Fibroblast of skin of right quadriceps (primary cell): ENCODE measurements around the gene ARHGAP22.

Source experiments
- DNase-seq: peaks from one replicate; pipeline ENCODE4 v3.0.0-alpha.2; 2013

ARHGAP22 gene

DNA sequence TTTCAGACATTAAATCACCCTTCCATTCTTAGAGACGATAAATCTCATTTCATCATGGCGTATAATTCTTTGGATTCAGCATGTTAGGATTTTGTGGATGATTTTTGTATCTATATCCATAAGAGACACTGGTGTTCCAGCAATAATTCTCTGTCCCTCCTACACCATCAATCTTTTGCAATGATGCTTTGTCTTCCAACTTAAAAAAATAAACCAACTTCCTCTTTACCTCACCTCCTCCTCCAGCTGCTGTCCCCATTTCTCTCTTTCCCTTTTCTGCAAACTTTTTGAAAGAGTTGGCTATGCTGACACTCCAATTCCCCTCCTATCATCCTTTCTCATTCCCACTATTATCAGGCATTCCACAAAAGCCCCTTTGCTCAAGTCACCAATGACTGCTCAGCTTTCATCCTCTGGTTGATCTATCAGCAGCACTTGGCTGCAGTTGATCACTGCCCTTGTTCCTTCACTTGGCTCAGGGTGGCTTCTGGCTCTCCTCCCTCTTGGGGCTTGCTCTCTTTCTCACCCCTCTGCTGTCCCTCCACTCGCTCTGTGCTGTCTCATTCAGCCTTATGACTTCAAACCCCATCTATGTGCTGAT lies 130.0 kb downstream of the ARHGAP22 start:
- no peak for DNase-seq

DNA sequence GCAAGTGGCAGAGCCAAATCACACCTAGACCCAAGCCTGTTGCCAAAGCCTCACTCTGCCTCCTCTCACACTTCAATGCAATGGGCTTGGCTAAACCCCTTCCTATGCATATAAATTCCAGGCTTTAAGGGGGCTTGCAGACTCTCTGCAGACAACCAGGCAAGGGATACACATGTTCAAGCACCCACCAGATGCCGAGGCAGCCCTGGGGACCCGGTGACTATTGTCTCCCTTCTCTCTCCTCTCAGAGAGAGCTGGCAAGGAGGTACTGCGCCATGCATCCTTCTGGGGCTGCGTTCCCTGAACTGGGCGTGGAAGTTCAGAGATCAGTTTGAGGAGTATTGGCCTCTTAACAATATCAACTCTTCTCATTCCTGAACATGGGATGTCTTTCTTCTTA lies 131.2 kb downstream of the ARHGAP22 start:
- DNase-seq: no peak

DNA sequence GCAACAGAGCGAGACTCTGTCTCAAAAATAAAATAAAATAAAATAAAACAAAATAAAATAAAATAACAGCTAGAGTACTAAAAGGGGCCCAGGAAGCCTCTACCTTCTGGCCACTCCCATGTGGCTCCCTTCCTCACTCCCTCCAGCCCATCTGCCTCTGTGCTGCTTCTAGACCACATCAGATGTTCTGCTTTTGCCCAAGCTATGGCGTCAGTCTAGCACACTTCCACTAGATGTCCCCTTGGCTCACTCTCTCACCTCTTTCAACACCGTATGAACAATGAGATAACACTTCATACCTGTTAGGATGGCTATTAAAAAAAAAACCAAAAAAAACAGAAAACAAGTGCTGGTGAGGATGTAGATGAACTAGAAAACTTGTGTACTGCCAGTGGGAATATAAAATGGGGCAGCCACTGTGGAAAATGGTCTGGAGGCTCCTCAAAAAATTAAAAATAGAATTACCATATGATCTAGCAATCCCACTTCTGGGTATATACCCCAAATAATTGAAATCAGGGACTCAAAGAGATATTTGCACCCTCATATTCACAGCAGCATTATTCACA lies 132.3 kb downstream of the ARHGAP22 start:
- DNase-seq: no peak

DNA sequence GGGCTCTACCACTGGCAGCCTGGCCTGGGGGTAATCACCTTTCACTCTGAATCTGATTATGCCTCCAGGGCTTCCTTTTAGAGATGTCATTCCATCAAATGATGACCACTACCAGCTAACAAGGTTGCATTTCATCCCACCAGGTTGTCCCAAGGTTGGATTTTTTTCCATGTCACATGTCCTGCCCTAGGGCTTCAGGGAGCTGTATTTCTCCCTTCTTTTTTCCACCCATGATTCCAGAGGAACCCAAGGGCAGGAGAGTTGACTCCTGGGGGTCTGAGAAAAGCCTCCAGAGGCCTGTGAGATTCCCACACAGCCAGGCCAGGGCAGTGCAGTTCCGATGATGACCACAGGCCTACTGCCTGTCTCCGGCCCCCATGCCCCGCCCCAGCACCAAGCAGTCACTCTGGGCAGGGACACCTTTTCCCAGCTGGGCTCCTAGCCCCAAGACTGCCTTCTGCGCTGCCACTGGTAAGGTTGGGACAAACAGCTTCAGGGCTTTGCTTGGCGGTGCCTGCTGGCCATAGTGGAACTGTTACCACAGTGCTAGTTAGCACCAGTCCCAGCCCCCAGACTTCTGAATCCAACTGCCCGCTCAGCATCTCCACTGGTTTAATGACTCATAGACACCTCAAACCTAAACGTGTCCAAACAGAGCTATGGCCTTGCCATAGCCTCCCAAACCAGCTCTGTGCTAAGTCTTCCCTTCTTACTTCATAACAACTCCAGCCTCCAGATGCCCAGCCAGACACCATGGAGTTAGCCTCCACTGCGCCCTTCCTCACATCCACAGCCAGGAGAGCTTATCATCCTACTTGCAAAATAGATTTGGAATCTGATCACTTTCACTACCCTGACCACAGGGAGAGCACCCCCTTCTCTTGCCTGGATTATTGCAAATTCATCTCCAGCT lies 133.7 kb downstream of the ARHGAP22 start:
- DNase-seq: no peak

DNA sequence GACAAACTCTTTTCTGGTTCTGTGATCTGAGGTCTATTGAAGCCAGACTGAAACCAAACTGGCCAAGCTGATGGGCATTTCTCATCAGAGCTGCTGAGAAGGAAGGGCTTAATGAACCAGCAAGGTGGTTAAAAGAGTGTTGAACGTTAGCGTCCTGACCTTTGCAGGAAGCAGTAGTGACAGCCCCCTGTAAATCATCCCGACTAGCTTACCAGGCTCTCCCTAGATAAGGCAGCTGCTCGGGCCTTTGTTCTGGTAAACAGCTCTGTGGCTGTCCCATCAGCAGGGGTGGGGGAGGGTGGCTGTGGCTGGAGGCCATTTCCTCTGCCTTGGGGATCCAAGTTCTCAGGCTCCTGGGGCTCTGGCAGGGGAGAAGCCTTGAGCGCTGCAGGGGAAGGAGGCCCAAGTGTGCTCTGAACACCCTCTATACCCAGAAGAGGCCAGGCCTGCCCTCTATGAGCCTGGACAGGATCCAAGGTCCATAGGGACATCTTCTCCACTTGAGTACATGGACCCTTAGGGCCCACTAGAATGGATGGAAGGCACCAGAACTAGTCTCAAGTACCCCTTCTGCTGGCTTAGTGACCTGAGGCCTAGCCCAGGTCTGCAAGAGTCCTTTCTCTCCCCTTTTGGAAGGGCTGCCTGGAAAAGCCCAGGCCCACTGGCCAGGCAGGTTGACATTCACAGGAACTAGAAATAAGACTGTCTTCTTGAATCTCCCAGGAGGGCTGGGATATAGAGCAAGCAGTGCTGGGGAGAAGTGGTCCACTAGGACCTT lies 134.6 kb downstream of the ARHGAP22 start:
- DNase-seq: no peak

DNA sequence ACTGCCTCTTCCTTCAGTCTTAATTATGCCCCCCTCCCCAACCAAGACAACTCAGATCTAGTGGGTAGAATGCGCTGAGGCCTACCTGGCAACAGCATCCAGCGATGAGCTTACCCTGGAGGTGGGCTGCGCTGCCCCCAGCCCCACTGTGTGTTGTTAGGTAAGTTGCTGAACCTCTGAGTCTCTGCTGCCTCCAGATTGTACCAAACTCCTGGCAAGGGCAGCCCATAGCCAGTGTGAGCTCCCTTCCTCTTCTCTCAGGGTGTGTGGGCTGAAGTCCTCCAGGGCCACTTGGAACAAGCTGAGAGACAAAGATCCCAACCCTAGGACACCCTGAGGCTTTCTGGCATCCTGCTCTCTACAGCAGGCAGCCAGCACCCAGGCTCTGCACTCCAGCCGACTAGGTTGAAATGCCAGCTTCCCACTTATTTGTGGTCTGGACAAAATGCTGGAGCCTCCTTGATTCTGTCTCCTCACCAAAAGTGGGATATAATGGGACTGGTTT lies 135.3 kb downstream of the ARHGAP22 start:
- DNase-seq: no peak

DNA sequence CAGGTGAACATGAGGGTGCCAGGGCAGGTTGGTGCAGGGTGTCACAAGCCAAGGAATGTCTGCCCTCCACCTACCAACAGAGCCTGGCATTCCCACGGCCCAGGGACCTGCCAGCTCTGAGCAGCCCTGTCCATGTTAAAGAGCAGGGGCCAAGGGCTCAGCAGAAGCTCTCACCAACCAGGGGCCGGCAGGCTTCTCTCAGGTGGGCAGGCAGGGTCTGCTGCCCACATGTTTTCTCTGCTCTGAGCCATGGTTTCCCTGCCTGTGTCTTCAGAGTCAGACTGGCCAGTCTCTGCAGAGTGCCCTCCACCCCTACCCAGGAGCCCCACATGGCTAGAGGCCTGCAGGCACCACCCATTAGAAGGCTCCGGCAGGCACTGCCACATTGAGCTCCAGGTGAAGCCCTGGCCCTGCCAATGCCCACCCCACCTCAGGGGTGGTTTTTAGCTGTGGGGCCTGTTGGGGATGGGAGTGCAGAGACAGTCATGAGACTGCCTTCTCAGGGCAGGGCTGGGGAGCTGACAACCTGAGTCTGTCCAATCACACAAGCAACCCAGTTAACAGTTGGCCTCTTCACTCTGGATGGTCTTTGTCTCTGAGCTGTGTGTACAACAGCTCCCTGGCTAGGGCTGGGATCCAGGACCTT lies 135.9 kb downstream of the ARHGAP22 start:
- no peak for DNase-seq

DNA sequence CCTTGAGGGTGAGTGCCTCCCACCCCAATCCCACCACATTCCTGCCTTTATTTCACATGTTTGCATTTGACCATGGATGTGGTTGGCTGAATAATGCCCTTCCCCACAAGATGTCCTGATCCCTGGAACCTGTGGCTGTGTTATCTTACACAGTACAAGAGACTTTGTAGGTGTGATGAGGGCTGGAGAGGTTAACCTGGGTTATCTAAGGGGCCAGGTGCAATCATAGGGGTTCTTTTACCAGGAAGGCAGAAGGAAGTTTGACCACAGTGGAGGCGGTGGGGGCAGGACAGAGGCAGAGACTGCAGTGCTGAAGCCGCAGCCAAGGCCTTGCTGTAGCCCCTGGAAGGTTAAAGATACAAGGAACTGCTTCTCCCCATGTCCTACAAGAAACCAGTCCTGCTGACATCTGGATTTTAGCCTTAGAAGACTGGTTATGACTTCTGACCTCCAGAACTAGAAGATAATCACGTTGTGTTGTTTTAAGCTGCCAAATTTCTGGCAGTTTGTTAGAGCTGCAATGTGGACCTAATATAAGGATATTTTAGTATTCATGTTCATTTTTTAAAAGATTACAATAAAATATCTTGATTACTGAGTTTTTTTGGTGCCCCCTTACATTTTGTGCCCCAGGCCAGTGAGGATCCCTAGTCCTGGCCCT lies 136.6 kb downstream of the ARHGAP22 start:
- DNase-seq: no peak

DNA sequence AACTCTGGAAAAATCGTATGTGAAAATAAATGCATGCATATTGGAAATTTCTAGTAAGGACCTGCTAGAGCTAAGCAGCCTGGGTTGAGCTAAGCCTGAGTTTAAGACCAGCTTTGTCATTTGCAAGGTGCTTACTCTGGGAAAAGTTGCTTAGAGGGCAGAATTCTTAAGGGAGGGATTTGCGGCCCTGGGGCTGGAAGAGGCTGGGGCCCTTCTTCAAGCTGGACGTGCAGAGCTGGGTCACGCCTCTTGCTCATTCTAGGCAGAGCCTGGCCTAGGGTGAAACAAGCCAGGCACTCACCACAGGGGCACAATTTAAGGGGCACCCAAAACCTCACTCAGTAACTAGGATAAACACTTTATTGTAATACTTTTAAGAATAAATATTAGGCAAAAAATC lies 137.2 kb downstream of the ARHGAP22 start:
- DNase-seq: no peak

DNA sequence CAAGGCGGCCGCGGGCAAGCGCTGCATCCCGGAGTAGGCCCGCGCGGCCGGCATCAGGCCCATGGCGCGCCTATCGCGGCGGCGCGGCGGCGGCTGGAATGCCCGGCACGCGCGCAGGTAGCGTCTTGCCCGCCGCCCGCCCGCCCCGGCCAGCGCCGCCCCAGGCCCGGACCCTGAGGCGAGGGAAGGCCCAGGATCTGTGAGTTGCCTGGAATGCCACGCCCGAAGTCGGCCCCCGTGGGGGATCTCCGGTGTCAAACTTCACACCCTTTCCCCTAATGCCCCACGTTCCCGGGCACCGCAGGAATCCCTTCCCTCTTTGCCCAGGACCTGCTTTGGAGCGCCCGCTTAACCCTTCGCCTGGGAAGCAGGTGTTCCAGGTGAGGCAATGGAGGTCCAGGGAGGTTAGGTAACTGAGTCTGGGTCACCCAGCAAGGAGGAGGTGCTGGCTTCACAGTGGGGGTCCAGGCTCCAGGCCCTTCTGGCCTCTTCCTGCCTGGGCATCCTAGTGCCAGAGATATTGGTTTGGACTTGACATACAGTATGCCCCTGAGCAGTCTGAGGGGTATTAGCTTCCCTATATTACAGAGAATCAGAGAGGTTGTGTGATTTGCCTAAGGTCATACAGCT lies 138.1 kb downstream of the ARHGAP22 start:
- no peak for DNase-seq

DNA sequence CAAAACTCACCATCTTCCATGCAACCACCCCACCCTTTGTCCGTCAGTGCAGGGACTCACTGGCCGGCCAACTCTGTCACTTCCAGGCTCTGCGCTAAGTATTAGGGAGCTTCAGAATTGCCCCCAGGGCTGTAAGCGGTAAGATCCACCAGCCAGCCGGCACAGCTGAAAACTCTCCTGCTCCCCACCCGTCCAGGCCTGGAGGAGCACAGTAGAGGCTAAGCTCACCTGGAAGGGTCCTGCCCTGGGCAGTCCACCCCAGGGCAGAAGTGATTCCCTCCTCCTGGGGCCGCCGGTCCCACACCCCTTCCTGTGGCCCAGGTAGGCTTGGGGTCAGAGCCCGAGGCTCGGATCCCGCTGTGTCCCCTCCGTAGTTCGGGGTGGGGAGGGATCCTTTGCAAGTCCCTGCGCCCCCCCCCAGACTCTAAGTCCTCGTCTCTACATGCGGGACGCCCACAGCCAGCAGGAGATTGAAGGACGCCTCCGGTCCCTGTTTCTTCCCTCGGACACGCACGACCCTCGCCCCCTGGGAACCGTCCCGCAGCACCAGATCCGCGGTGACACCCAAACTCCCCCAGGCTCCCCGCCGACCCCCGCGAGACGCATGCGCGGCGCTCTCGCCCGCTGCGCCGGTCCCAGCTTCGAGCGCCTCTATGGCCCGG lies 138.9 kb downstream of the ARHGAP22 start:
- DNase-seq: no peak

DNA sequence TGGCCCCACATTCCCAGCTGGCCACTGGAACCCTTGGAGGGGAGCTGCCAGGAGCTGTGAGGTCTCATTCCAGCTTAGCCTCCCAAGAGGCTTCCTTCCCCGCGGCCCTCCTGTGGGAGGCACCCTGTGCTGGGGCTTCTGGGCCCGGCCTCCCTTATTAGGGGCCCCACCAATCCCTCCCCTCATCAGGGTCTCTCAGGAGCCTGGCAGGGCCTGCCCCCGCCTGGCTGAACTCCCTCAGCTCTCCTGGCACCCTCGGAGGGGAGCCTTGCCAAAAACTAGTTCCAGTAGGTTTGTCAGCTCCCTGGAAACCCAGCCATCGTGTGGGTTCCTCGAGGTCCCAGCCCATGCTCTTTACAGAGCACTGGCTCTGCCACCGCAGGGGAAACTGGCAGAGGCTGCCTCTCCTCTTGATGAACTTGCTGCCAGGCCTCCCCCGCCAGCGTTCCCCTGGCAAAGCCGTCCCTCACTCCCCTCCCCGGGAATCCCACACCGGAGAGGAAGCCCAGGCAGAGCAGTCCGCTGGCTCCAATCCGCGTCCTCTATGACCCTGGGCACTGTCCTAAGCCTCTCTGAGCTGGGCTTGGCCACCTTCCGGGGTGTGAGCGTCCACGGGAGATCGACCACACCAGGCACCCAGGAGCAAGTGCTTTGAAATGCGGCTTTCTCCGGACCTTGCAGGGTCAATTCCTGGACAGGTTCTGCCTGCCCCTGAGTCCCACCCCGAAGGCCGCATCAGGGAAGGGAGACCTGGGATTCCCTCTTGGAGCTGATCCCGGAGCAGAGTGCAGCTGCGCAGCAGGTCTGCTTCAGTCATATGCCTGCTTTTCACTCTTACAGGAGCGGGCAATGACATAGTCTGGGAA lies 139.8 kb downstream of the ARHGAP22 start:
- no peak for DNase-seq

DNA sequence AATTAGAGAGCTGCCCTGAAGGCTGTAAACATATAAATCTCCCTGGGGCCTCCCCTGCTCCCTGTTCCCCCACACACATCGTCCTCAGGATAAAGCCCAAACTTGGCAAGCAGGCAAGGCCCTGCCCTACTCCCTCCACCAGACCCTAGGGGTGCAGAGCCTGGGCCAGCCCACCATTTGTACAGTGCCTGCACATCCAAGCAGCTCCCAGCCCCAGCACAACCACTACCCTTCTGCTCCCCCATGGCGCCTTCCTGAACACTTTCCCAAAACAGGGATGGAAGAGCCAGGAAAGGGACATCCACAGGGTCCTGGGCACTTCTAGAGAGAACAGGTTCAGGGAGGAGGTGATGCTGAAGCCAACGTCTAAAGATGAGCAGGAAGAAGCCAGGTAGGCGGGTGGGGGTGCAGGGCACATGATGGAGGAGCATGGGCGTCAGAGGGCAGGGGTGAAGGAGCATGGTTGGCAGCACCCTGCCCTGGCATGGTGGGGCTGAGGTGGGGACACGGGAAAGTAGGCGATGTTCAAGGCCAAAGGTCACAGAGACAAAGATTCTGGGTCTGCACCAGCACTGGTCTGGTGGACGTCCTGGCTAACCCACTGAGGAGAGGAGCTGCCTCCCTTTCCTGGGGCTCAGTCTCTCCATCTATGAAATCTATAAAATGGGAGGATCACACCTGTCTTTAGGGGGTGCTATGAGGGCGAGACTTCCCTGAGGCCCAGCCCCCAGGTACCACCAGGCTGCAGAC lies 140.6 kb downstream of the ARHGAP22 start:
- DNase-seq: no peak

DNA sequence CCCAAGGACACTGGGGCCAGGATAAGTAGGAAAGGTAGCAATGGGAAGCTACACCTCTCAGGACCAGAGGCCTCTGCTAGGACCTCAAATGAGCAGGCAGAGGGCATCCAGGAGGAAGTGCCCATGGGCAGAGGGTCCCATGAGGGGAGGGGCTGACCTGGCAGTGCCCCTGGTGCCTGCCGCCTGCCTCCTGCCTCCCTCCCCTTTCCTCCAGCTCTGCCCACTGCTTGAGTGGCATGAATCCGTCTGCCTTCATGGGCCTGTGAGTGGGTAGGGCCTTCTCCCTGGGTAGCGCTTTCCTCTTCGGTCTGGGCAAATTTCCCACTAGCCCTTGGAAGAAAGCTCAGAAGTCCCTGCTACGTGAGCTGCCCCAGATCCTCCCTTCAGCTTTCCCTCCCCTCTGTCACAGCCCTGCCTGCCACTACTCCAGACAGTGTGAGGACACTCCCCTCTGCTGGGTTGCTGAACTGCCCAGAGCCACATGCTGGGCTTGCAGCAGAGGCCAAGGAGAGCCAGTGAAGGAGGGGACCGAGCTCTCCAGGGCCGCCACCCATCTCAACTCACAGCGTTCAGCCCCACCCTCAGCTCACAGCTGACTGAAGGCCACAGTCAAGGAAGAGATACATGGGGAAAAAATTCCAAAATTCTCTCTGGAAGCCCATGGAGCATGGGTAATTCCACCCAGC lies 141.4 kb downstream of the ARHGAP22 start:
- no peak for DNase-seq

DNA sequence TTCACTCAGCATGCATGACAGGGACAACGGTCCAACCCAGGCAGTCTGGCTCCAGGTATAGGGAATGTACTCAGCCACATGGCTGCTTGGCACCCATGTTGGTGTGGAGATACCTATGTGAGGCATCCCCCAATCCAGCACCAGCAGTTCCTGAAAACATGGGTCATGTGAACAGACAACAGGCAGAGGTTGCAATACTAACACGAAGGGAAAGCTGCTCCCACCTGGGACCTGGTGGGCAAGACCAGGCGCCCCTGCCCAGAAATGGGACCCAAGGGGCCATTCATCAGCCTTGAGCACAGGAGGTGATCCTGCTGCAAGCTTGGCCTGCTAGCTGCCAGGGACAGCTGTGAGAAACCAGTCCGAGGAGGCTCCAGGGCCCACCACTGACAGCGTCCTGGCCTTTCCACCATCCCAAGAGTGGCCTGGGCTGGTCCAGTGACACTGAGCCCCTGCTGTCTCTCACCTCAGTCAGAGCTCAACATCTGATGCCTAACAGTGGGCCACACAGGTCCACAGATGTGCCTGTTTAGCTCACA lies 142.3 kb downstream of the ARHGAP22 start:
- DNase-seq: no peak

DNA sequence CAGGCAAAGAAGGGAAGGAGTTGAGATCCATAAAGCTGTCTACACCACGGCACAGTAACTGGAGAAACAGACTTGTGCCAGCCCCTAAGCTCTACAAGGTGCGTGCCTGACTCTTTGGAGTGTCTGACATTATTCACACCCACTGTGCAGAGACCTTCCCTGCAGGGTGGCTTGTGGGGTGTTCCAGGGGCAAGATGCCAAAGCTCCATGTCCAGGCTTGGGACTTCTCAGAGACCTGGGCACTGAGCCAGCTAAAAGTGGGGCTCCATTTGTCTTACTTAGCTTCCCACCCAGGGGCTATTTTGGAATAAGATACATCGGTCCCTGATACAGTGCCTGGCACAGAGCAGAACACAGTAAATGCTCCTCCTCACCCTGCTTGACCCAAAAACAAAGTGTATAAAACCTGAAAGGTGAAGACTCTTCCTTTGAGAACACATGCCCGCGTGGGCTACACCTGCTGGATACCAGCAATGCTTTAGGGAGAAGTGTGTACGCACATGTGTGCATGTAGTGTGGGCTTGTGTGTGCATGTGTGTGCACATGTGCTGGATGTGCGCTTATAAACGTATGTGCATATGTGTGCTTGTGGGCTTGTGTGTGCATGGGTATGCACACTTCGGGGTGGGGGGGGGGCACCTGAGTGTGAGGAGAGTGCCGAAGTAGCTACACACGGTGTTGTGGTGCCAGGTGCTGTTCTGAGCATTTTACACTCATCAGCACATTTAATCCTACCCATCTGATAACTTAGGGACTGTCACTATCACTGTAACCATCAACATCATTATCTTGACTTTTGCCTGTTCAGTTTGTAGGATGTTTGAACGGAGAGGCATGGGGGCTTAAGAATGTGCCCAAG lies 143.0 kb downstream of the ARHGAP22 start:
- no peak for DNase-seq

DNA sequence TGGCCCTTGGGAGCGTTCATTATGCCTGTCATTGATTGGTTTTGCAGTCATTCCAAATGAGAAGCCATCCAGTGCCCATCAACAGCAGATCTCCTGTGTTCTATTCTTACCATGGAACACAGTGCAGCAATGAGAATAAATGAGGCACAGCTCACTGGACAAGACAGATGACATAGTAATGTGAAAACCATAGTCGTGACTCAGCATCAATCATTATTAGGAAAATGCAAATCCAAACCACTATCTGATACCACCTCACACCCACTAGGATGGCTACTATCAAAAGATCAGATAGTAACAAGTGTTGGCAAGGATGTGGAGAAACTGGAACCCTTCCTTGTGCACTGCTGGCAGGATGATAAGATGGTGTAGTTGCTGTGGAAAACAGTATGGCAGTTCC lies 144.7 kb downstream of the ARHGAP22 start:
- DNase-seq: no peak
